Stimulated activated CD4-positive, alpha-beta T cell treated with anti-CD3 and anti-CD28 coated beads, Interleukin-15, amount 100 ng/mL, for 24 hours (primary cell): Measurements from ENCODE around the gene PLEKHO1.
"Not testable (repeated sequence)": the region's sequence is repeated elsewhere in the genome, so short reads cannot be mapped to it uniquely, and the experiment has no call there.

Source experiments
- DNase-seq: peaks from one replicate; pipeline ENCODE4 v3.0.0-alpha.2; 2020

PLEKHO1 gene

GRCh38 chr1:150176593-150176992, 26.9 kb downstream of the PLEKHO1 start:
- no peak for DNase-seq

GRCh38 chr1:150178548-150178947, 28.8 kb downstream of the PLEKHO1 start:
- DNase-seq, result no peak

- DNase-seq, result no peak
Measured at GRCh38 chr1:150179867-150180266, 30.2 kb downstream of the PLEKHO1 start.

GRCh38 chr1:150180474-150180873, 30.8 kb downstream of the PLEKHO1 start:
- DNase-seq, result no peak

- no peak for DNase-seq
Measured at GRCh38 chr1:150182247-150182646, 32.5 kb downstream of the PLEKHO1 start.

- no peak for DNase-seq
Measured at GRCh38 chr1:150183061-150183460, 33.3 kb downstream of the PLEKHO1 start.

- DNase-seq, result no peak
Measured at GRCh38 chr1:150185481-150185880, 35.8 kb downstream of the PLEKHO1 start.

GRCh38 chr1:150186438-150186788, 36.7 kb downstream of the PLEKHO1 start:
- DNase-seq, result not testable (repeated sequence)

GRCh38 chr1:150186789-150187559, 37.3 kb downstream of the PLEKHO1 start:
- DNase-seq, result peak; percentile 14

GRCh38 chr1:150187560-150187931, 37.8 kb downstream of the PLEKHO1 start:
- no peak for DNase-seq

GRCh38 chr1:150192012-150192411, 42.3 kb downstream of the PLEKHO1 start:
- no peak for DNase-seq

GRCh38 chr1:150194381-150195031, 44.8 kb downstream of the PLEKHO1 start:
- no peak for DNase-seq

- DNase-seq, result no peak
Measured at GRCh38 chr1:150196417-150196816, 46.7 kb downstream of the PLEKHO1 start.

GRCh38 chr1:150207281-150207971, 57.7 kb downstream of the PLEKHO1 start:
- no peak for DNase-seq

GRCh38 chr1:150208460-150208859, 58.7 kb downstream of the PLEKHO1 start:
- not testable (repeated sequence) for DNase-seq
